ENCODE measurements around the gene MRGPRF. TPM values are rescaled to one million over a fixed set of nuclear protein-coding genes. Genes with fewer than 3 reads are reported as not detected.

Gene MRGPRF
- polyA plus RNA-seq, 1 of the 3 experiments (the other 2 are of a cell fraction), result 0.18 TPM

DNA sequence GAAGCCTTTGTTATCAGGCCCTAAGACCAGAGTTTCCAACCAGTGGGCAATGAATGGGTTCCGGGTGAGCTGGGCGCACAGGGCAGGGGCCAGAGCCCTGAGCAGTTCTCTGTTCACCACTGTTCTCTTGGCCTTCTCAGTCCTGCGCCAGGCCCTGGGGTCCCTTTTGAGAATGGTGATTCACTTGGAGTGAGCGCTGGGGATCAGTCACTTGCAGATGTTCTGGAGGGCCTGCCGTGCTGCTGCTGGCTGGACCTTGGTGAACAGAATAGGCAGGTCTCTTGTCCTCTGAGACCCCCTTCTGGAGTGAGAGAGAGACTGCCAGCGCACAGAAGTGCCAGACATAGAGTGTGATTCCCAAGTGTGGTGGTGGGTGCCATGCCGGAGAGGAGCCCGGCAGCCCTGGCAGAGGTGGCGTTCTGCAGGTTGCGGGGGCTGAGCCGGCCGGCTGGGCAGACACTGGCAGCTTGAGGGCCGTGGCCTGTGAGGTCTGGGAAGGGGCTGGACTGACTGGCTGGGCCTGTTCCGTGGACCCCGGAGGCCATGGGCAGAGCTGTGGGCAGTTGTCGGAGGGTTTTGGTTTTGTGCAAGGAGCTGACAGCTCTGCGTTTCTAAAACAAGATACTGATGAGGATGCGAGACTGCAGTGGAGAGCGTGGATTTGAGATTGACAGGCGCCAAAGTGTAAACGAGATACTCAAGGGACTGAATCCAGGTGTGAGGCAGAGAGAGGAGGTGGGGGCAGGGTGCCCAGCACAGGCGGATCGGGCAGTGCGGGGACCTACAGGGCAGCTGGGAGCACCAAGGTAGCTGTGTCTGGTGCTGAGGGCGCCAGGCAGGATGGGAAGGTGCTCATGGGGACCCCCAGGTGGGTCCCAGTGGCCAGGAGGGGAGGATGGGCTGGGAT is 48.0 kb upstream of the MRGPRF start:
- 90% methylated on average over 23 of the region's 25 CpGs for WGBS (ENCODE audit: low lambda C conversion rate)
- H3F3A ChIP-seq (replicated peaks; ENCODE audit: insufficient read depth), result no peaks in the 10 kb centered on the region
- H3K9me2 ChIP-seq, result no peaks in the 10 kb centered on the region
- CTCF ChIA-PET, result interaction anchor here (1.1 to 1.4 kb wide), 3 partner anchors 41 to 263 kb away, joined by 3 read pairs; no protein-coding TSS in a partner anchor
- H2AFZ ChIP-seq (ENCODE audit: low read depth), result no peak overlapping the region
- no peaks in the 10 kb centered on the region for H3K9me3 ChIP-seq
- H3K36me3 ChIP-seq (replicated peaks in 1 of 2; ENCODE audit: control insufficient read depth in 1 of 2, insufficient read depth in 2 of 2, low read length in 1 of 2), result peaks cover 0 to 8% of the 10 kb centered on the region in 2 experiments
- H3K27ac ChIP-seq (ENCODE audit: low read depth in 2 of 2, low read length in 1 of 2), result no peak overlapping the region
- H3K9ac ChIP-seq, result no peak overlapping the region
- H4K20me1 ChIP-seq (ENCODE audit: insufficient read depth), result no peaks in the 10 kb centered on the region
- H3K4me2 ChIP-seq, result no peak overlapping the region
- no peaks in the 10 kb centered on the region for H3K27me3 ChIP-seq (ENCODE audit: insufficient read depth)
- POLR2A ChIA-PET, result no interaction called here
- no peak for DNase-seq
- H3K4me1 ChIP-seq (ENCODE audit: control insufficient read depth in 1 of 2, insufficient read depth in 2 of 2, low read depth in 1 of 2, low read length in 1 of 2), result peaks cover 0 to 4% of the 10 kb centered on the region in 2 experiments; a peak in 1 of 4 replicates
- no peaks in the 10 kb centered on the region for H3K79me2 ChIP-seq (ENCODE audit: insufficient read depth)
- peak; percentile 16; the same call in 1 of the 2 replicates for TF ChIP-seq RAD21 (IDR thresholded peaks at IDR 0.05; ENCODE audit: low read length)
- TF ChIP-seq RFX5 (IDR thresholded peaks at IDR 0.05; ENCODE audit: low read length), result no peak
- no peak overlapping the region for H3K4me3 ChIP-seq (ENCODE audit: low read depth in 2 of 2, low read length in 1 of 2)

DNA sequence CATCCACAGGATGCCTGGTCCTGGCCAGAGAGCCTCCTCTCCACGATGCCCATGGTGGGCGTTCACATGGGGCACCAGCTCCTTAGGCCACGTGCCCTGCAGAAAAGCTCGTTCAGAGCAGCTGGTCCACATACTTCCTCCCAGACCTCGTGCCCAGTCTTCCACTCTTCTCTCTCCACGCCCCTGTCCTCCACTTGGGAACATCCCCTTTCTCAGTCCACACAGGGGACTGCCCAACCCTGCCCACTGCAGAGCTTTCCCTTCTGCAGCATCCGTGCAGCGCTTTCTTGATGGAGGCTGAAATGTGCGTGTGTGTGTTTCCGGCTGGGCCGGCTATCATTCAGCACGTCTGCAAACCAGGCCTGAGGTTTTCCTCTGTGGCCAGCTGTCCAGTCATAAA is 46.9 kb upstream of the MRGPRF start:
- H3K27me3 ChIP-seq (ENCODE audit: insufficient read depth), result no peaks in the 10 kb centered on the region
- ChIA-PET POLR2A (no interaction called here), CTCF (interaction anchor here (1.4 kb wide), 1 partner anchor 262 kb away, joined by 3 read pairs; no protein-coding TSS in a partner anchor)
- H3K36me3 ChIP-seq (replicated peaks in 1 of 2; ENCODE audit: control insufficient read depth in 1 of 2, insufficient read depth in 2 of 2, low read length in 1 of 2), result peaks cover 0 to 13% of the 10 kb centered on the region in 2 experiments
- TF ChIP-seq POLR2AphosphoS5 (IDR thresholded peaks at IDR 0.05; ENCODE audit: low read depth, low read length), result no peak
- no peak for TF ChIP-seq MXI1 (IDR thresholded peaks at IDR 0.05; ENCODE audit: low read depth, low read length)
- no peak for TF ChIP-seq MEF2A (IDR thresholded peaks at IDR 0.05; ENCODE audit: borderline replicate concordance, low read depth)
- TF ChIP-seq, protein P1, sequence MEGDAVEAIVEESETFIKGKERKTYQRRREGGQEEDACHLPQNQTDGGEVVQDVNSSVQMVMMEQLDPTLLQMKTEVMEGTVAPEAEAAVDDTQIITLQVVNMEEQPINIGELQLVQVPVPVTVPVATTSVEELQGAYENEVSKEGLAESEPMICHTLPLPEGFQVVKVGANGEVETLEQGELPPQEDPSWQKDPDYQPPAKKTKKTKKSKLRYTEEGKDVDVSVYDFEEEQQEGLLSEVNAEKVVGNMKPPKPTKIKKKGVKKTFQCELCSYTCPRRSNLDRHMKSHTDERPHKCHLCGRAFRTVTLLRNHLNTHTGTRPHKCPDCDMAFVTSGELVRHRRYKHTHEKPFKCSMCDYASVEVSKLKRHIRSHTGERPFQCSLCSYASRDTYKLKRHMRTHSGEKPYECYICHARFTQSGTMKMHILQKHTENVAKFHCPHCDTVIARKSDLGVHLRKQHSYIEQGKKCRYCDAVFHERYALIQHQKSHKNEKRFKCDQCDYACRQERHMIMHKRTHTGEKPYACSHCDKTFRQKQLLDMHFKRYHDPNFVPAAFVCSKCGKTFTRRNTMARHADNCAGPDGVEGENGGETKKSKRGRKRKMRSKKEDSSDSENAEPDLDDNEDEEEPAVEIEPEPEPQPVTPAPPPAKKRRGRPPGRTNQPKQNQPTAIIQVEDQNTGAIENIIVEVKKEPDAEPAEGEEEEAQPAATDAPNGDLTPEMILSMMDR (IDR thresholded peaks at IDR 0.05), result no peak
- TF ChIP-seq RAD21 (IDR thresholded peaks at IDR 0.05; ENCODE audit: low read length), result no peak
- no peak for TF ChIP-seq TAF1 (IDR thresholded peaks at IDR 0.05; ENCODE audit: borderline replicate concordance, low read depth, low read length)
- no peak for TF ChIP-seq FOSL2 (IDR thresholded peaks at IDR 0.05; ENCODE audit: borderline replicate concordance, low read depth)
- no peak for TF ChIP-seq JUND (IDR thresholded peaks at IDR 0.05)
- TF ChIP-seq, protein P2, sequence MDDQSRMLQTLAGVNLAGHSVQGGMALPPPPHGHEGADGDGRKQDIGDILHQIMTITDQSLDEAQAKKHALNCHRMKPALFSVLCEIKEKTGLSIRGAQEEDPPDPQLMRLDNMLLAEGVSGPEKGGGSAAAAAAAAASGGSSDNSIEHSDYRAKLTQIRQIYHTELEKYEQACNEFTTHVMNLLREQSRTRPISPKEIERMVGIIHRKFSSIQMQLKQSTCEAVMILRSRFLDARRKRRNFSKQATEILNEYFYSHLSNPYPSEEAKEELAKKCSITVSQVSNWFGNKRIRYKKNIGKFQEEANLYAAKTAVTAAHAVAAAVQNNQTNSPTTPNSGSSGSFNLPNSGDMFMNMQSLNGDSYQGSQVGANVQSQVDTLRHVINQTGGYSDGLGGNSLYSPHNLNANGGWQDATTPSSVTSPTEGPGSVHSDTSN (IDR thresholded peaks at IDR 0.05), result no peak
- TF ChIP-seq, protein P3, sequence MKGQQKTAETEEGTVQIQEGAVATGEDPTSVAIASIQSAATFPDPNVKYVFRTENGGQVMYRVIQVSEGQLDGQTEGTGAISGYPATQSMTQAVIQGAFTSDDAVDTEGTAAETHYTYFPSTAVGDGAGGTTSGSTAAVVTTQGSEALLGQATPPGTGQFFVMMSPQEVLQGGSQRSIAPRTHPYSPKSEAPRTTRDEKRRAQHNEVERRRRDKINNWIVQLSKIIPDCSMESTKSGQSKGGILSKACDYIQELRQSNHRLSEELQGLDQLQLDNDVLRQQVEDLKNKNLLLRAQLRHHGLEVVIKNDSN (IDR thresholded peaks at IDR 0.05; ENCODE audit: borderline replicate concordance, low read depth), result no peak
- TF ChIP-seq, protein P4, sequence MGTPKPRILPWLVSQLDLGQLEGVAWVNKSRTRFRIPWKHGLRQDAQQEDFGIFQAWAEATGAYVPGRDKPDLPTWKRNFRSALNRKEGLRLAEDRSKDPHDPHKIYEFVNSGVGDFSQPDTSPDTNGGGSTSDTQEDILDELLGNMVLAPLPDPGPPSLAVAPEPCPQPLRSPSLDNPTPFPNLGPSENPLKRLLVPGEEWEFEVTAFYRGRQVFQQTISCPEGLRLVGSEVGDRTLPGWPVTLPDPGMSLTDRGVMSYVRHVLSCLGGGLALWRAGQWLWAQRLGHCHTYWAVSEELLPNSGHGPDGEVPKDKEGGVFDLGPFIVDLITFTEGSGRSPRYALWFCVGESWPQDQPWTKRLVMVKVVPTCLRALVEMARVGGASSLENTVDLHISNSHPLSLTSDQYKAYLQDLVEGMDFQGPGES (IDR thresholded peaks at IDR 0.05; ENCODE audit: low read depth, low read length), result no peak
- no peak for TF ChIP-seq FOXJ3 (CRISPR knock-in tag; IDR thresholded peaks at IDR 0.05)
- no peak for TF ChIP-seq NRF1 (IDR thresholded peaks at IDR 0.05; ENCODE audit: low read depth, low read length)
- H3K4me3 ChIP-seq (ENCODE audit: low read depth in 2 of 2, low read length in 1 of 2), result no peak overlapping the region
- no peak overlapping the region for H2AFZ ChIP-seq (ENCODE audit: low read depth)
- 96% methylated on average over 11 of the region's 12 CpGs for WGBS (ENCODE audit: low lambda C conversion rate)
- no peak for DNase-seq
- H4K20me1 ChIP-seq (ENCODE audit: insufficient read depth), result no peaks in the 10 kb centered on the region
- H3K9me2 ChIP-seq, result no peaks in the 10 kb centered on the region
- no peaks in the 10 kb centered on the region for H3K9me3 ChIP-seq
- H3F3A ChIP-seq (replicated peaks; ENCODE audit: insufficient read depth), result no peaks in the 10 kb centered on the region
- no peak overlapping the region for H3K4me2 ChIP-seq
- H3K9ac ChIP-seq, result no peak overlapping the region
- no peaks in the 10 kb centered on the region for H3K79me2 ChIP-seq (ENCODE audit: insufficient read depth)
- no peak overlapping the region for H3K27ac ChIP-seq (ENCODE audit: low read depth in 2 of 2, low read length in 1 of 2)
- H3K4me1 ChIP-seq (ENCODE audit: control insufficient read depth in 1 of 2, insufficient read depth in 2 of 2, low read depth in 1 of 2, low read length in 1 of 2), result peaks cover 0 to 2% of the 10 kb centered on the region in 2 experiments; a peak in 1 of 4 replicates

Measured in SK-N-SH (cell line).